ENCODE results near the gene NADSYN1.
"Not testable (repeated sequence)": the region's sequence is repeated elsewhere in the genome, so short reads cannot be mapped to it uniquely, and the experiment has no call there.

The NADSYN1 gene

GRCh38 chr11:71539017-71539416 is 86.0 kb downstream of the NADSYN1 start:
- Histone ChIP-seq H3K9ac (ENCODE audit: low read length) (no peak overlapping the region), H3K36me3 (ENCODE audit: control insufficient read depth, insufficient read depth, low read length) (no peaks in the 10 kb centered on the region), H3K4me3 (ENCODE audit: low read length) (no peak overlapping the region), H3K27ac (ENCODE audit: low read depth, low read length) (no peak overlapping the region), H3K27me3 (ENCODE audit: control insufficient read depth, insufficient read depth, low read length) (peaks cover 2% of the 10 kb centered on the region), H3K4me1 (ENCODE audit: control insufficient read depth, insufficient read depth, low read length) (no peaks in the 10 kb centered on the region)

GRCh38 chr11:71539971-71540370 is 87.0 kb downstream of the NADSYN1 start:
- not testable (repeated sequence) for H3K9ac ChIP-seq (ENCODE audit: low read length); H3K27me3 ChIP-seq (ENCODE audit: control insufficient read depth, insufficient read depth, low read length); H3K27ac ChIP-seq (ENCODE audit: low read depth, low read length); H3K36me3 ChIP-seq (ENCODE audit: control insufficient read depth, insufficient read depth, low read length); H3K4me3 ChIP-seq (ENCODE audit: low read length); H3K4me1 ChIP-seq (ENCODE audit: control insufficient read depth, insufficient read depth, low read length)

- not testable (repeated sequence) for H3K27ac ChIP-seq (ENCODE audit: low read depth, low read length); H3K4me3 ChIP-seq (ENCODE audit: low read length); H3K4me1 ChIP-seq (ENCODE audit: control insufficient read depth, insufficient read depth, low read length); H3K9ac ChIP-seq (ENCODE audit: low read length); H3K36me3 ChIP-seq (ENCODE audit: control insufficient read depth, insufficient read depth, low read length); H3K27me3 ChIP-seq (ENCODE audit: control insufficient read depth, insufficient read depth, low read length)
These were observed 87.7 kb downstream of the NADSYN1 start for GRCh38 chr11:71540521-71541304.

GRCh38 chr11:71542382-71542781 is 89.4 kb downstream of the NADSYN1 start:
- Histone ChIP-seq H3K9ac (ENCODE audit: low read length) (no peak overlapping the region), H3K27ac (ENCODE audit: low read depth, low read length) (no peak overlapping the region), H3K36me3 (ENCODE audit: control insufficient read depth, insufficient read depth, low read length) (no peaks in the 10 kb centered on the region), H3K4me1 (ENCODE audit: control insufficient read depth, insufficient read depth, low read length) (no peaks in the 10 kb centered on the region), H3K27me3 (ENCODE audit: control insufficient read depth, insufficient read depth, low read length) (no peaks in the 10 kb centered on the region), H3K4me3 (ENCODE audit: low read length) (no peak overlapping the region)

- Histone ChIP-seq H3K27ac (ENCODE audit: low read depth, low read length) (no peak overlapping the region), H3K4me3 (ENCODE audit: low read length) (no peak overlapping the region), H3K36me3 (ENCODE audit: control insufficient read depth, insufficient read depth, low read length) (no peaks in the 10 kb centered on the region), H3K27me3 (ENCODE audit: control insufficient read depth, insufficient read depth, low read length) (no peaks in the 10 kb centered on the region), H3K4me1 (ENCODE audit: control insufficient read depth, insufficient read depth, low read length) (no peaks in the 10 kb centered on the region), H3K9ac (ENCODE audit: low read length) (no peak overlapping the region)
These were observed 90.1 kb downstream of the NADSYN1 start for GRCh38 chr11:71542879-71543777.

- no peak overlapping the region for H3K4me3 ChIP-seq (ENCODE audit: low read length)
- no peak overlapping the region for H3K9ac ChIP-seq (ENCODE audit: low read length)
- no peaks in the 10 kb centered on the region for H3K27me3 ChIP-seq (ENCODE audit: control insufficient read depth, insufficient read depth, low read length)
- no peaks in the 10 kb centered on the region for H3K36me3 ChIP-seq (ENCODE audit: control insufficient read depth, insufficient read depth, low read length)
- H3K4me1 ChIP-seq (ENCODE audit: control insufficient read depth, insufficient read depth, low read length) = no peaks in the 10 kb centered on the region
- no peak overlapping the region for H3K27ac ChIP-seq (ENCODE audit: low read depth, low read length)
These were observed 90.9 kb downstream of the NADSYN1 start for GRCh38 chr11:71543866-71544265.

GRCh38 chr11:71544525-71545214 is 91.7 kb downstream of the NADSYN1 start:
- Histone ChIP-seq H3K27ac (ENCODE audit: low read depth, low read length) (no peak overlapping the region), H3K4me3 (ENCODE audit: low read length) (no peak overlapping the region), H3K9ac (ENCODE audit: low read length) (no peak overlapping the region), H3K4me1 (ENCODE audit: control insufficient read depth, insufficient read depth, low read length) (no peaks in the 10 kb centered on the region), H3K36me3 (ENCODE audit: control insufficient read depth, insufficient read depth, low read length) (no peaks in the 10 kb centered on the region), H3K27me3 (ENCODE audit: control insufficient read depth, insufficient read depth, low read length) (no peaks in the 10 kb centered on the region)

- H3K27me3 ChIP-seq (ENCODE audit: control insufficient read depth, insufficient read depth, low read length) = no peaks in the 10 kb centered on the region
- H3K4me3 ChIP-seq (ENCODE audit: low read length) = no peak overlapping the region
These were observed 92.5 kb downstream of the NADSYN1 start for GRCh38 chr11:71545405-71545966.

GRCh38 chr11:71548120-71548519 is 95.1 kb downstream of the NADSYN1 start, which contains the start of gene KRTAP5-9:
TSS of gene KRTAP5-9 (plus strand) at chr11:71548420. CDS start at chr11:71548658, 238 bp downstream.
- Histone ChIP-seq H3K27me3 (ENCODE audit: control insufficient read depth, insufficient read depth, low read length) (no peaks in the 10 kb centered on the region), H3K4me3 (ENCODE audit: low read length) (no peak within 1 kb of the TSS), H3K4me1 (ENCODE audit: control insufficient read depth, insufficient read depth, low read length) (no peaks in the 10 kb centered on the region), H3K9ac (ENCODE audit: low read length) (no peak within 1 kb of the TSS), H3K36me3 (ENCODE audit: control insufficient read depth, insufficient read depth, low read length) (no peaks in the 10 kb centered on the region), H3K27ac (ENCODE audit: low read depth, low read length) (no peak within 1 kb of the TSS)

More at GRCh38 chr11:71545405-71545966, 92.5 kb downstream of the NADSYN1 start:
- Histone ChIP-seq H3K36me3 (ENCODE audit: control insufficient read depth, insufficient read depth, low read length) (no peaks in the 10 kb centered on the region), H3K27ac (ENCODE audit: low read depth, low read length) (no peak overlapping the region), H3K4me1 (ENCODE audit: control insufficient read depth, insufficient read depth, low read length) (no peaks in the 10 kb centered on the region), H3K9ac (ENCODE audit: low read length) (no peak overlapping the region)

GRCh38 chr11:71548716-71549151 is 95.7 kb downstream of the NADSYN1 start:
- no peak overlapping the region for H3K9ac ChIP-seq (ENCODE audit: low read length)
- H3K27me3 ChIP-seq (ENCODE audit: control insufficient read depth, insufficient read depth, low read length) = no peaks in the 10 kb centered on the region
- no peaks in the 10 kb centered on the region for H3K36me3 ChIP-seq (ENCODE audit: control insufficient read depth, insufficient read depth, low read length)
- no peaks in the 10 kb centered on the region for H3K4me1 ChIP-seq (ENCODE audit: control insufficient read depth, insufficient read depth, low read length)
- no peak overlapping the region for H3K27ac ChIP-seq (ENCODE audit: low read depth, low read length)
- H3K4me3 ChIP-seq (ENCODE audit: low read length) = no peak overlapping the region

All from rectal smooth muscle tissue (tissue), 1 donor.